Stimulated activated CD8-positive, alpha-beta memory T cell treated with anti-CD3 and anti-CD28 coated beads, Interleukin-4, amount 100 ng/mL, for 48 hours (primary cell): ENCODE results near the gene FBXL17.

Source experiments
- DNase-seq: peaks from one replicate; pipeline ENCODE4 v3.0.0-alpha.2; 2020

FBXL17 gene

DNA sequence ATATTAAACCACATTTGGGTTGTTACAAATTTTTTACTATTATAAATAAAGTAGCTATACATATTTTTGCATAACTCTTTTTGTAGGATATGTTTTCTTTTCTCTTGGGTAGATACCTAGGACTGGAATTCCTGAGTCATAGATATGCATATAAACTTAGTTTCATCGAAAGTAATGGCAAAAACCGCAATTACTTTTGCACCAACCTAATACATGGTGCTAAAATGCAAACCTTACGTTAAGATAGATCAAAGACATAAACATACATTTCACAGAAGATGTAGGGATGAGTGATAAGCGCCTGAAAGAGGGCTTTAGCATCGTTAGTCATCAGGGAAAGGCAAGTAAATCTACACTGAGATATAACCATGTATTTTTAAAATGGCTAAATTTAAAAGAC lies 532.8 kb downstream of the FBXL17 start:
- no peak for DNase-seq

DNA sequence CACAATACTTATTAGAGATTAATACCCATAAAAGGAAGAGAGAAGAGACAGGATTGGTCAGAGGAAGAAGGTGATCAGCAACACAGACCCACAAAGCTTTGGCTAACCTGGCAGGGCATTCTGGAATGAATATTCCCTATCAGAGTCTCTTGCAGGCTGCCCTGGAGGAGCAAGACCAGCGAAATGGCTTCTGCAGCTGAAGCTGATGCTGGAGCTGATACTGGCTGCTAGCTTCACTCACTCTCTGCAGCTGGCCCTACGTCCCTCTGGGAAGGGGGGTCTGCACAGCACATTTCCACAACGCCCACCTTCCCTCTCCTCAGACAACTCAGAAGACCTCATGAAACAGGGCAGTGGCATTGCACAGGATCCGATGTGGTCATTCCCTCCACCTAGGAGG lies 541.3 kb downstream of the FBXL17 start:
- DNase-seq = no peak

DNA sequence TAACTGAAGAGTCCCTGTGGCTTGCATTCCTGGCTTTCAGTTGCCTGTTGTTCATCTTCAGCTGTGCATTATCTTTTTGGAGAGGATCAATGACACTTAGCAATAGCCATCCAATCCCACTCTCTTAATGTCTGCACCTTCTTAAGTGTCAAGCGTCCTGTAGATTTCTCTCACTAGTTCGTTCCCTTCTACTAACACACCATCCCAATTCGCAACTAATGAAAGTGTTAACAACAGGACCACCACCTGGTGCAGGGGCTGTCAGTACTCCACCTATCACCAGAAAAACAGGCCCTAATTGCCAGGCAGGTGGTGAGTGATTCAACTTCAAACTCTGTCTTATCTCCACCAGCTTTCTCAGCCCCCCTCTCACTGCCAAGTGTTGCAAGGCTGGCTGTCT lies 541.7 kb downstream of the FBXL17 start:
- DNase-seq = no peak

DNA sequence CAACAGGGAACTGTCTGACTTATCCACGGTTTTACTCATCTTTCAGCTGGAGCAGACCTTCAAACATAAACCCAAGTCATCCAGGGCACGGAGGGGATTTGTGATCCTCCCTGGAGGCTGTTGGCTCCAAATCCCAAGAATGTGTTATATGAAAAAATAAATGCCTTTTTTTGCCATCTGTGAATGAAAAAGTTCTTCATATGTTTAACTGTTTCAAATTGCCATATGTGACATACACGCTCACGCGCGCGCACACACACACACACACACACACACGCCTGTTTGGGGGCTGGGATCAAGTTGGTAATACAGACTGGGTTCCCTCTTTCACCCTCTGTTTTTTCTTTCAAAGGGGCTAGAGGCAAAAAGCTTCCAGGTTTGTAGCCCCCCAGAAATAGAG lies 546.8 kb downstream of the FBXL17 start:
- no peak for DNase-seq

DNA sequence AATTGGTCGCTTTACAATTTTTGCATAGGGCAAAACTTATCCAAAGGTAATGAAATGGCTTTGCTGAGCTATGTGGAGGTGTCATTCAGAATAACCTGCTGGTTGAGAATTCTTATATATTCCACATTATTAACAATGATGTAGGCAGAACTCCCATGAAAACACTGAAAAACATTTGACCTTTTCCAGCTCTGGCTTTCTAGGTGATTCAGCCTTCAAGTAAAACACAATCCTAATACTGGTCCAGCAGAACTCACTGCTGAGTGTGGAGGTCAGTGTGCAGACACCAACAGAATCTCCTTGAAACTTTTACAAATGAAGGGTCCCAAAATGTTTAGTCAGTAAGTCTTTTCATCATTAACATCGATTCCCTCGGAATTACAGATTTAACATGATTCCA lies 549.2 kb downstream of the FBXL17 start:
- DNase-seq = no peak

DNA sequence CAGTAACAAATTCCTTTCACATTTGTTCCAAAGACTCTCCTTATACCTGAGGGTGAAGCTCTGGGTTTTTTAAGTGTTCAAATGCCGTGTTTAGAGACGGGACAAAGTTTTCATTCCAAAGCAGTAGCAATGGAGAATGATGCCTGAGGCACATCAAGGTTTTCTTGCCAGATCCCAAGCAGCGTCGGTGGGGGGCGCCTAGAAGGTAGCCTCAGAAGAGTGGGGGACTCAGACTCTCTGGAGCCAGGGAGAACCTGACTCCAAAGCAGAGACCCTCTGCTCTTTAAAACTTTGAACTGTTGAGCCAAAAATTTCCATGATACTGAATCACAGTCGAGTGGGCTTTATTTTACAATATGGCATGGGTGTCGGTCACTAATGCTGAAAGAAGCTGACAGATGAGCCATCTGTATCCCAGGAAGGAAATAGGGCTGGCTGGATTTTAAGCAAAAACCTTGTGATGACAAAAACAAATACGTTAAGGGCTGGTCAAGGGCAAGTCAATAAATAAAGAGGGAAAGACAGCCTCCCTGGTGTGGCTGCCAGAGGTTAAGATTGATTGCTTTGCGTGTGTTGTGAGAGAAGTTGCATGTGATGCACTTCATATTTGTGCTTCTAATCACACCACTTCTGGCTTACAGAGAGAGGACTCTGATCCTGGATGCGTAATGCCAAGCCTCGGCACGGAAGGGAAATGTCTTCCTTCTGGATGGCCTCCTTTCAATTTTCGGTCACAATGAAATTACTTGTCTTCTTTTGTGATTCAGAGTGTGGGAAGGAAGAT lies 550.1 kb downstream of the FBXL17 start:
- no peak for DNase-seq

DNA sequence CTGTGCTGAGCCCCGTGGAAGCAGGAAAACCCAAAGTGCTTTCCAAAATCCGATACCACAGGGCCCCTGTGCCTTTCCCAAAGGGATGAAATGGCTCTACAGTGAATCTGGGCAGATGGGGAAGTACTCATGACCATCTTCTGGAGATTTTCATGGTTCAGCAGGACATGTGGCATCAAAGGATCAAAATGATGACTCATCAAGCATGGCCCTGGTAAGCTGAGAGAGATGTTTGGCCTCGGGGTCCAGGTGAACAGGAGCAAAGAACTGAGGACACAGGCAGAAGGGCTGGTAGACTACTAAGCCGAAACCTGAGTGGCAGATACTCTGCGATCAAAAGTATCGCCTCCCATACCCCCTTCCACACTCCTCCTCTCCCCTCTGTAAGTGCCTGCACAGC lies 551.1 kb downstream of the FBXL17 start:
- no peak for DNase-seq

DNA sequence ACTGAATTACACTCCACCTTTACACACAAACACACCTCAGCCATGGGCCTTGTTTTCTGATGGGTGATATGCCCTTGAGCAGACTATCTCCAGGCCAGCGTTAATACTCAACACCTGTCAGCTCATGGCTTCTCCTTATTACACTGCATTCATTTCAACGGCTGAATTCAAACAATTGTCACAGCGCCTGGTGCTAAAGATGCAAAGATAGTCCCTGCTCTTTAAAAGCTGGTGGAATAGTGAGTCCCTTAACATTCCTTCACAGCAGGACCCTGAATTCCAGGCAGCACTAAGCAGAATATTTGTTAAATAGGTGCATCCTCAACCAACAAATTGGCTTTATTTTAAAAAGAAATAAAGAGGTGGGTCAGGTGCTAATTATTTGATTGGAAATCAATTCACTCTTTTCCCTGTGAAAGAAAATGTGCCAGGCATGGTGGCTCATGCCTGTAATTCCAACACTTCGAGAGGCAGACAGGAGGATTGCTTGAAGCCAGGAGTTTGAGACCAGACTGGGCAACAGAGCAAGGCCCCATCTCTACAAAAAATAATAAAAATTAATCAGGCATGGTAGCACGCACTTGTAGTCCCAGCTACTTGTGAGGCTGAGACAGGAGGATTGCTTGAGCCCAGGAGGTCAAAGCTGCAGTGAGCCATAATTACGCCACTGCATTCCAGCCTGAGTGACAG lies 555.4 kb downstream of the FBXL17 start:
- no peak for DNase-seq

DNA sequence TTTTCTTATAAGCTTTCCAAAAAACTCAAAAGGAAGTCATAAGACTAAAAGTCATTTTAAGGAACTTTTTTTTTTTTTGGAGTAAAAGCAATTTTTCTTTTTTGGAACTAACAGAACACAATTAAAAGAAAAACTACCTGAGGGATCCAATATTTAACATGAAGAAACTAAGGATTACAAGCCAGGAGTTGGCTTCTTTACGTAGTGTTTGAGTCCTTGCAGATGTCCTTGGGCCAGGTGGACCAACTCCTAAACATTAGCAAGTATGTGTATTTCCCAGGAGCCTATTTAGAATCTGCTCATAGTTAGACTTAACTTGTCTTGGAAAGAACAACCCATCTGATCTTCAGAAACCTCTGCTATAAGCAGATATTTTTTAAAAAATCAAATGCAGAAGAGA lies 557.1 kb downstream of the FBXL17 start:
- no peak for DNase-seq

DNA sequence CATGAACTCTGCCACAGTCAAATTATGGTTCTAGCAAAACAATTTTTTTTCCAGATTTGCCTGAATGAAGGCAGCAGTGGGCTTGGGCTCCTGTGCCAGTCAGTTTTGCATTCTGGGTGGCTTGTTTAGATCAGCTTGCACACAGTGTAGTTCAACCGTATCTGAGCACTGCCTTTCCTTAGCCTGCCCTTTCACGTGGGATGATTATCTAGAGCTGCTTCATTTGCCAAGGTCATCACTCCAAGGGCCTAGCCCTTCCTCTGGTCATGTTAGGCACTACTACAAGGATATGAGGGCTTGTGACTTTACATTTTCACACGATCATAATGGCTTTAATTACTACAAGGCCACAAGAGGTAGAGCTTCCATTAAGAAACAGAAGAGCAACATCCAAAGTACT lies 560.6 kb downstream of the FBXL17 start:
- no peak for DNase-seq

DNA sequence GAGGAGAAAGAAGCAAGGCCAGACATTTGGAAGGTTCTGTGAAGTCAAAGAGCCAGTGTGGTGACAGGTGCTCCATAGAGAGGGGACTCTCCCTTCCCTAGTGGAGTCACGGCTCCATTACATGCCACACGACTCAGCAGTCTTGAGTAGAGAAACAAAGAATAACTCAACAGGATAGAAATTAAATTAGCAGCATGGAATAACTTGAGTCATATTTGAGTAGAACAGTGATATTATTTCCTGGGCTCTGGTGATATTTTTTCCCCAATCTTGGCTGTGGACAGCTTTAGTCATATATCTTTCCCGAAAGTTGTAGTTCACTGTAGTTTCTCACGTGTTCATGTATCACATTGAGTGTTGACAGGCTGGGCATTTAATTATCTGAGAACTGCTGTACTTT lies 561.5 kb downstream of the FBXL17 start:
- no peak for DNase-seq

DNA sequence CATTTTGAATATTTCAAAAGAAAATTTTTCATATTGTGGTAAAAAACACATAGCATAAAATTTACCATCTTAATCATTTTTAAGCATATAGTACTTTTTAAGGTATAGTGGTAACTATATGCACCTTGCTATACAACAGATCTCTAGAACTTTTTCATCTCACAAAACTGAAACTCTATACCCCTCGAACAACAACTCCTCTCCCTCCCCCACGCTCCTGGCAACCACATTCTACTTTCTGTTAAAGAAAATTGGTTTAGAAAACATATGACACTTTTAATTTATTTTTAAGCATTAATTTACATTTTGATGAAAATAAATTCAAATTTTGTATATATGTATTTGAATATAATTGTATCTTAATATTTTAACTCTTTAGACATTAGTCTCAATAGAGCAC lies 563.9 kb downstream of the FBXL17 start:
- DNase-seq = no peak

DNA sequence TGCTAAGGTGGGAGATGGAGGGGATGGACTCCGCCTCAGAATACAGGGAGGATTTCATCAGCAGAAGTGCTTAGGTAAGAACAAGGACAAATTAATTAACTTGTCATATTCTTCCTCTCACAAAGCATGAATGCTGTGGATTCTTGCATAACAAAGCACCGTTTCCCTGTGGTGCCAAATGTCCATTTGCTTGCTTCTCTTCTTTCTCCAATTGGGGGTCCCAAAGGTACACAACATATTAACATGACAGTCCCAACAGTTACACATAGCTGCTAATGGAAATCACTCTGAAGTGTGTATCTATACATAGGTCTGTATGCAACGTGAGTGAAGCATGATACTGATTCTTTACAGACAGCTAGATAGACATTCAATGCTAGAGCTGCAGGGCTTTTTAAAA lies 564.5 kb downstream of the FBXL17 start:
- no peak for DNase-seq

DNA sequence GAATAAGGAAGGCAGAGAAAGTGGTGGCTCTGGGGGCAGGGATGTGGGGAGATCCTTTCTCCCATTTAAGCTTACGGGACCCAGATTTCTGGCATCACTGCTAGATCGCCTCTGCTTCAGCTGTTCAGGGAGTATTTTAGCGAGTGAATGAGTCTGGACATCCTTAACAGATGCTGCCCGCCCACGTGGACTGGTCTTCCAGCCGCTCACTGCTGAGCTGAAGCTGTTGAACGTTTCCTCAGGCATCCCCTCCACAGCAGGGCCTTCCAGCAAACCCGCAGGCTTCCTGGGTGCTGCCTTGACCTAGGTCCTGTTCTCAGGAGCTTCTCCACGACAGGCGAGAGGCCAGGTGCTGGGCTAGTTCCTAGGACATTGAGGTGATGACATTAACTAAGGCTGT lies 566.8 kb downstream of the FBXL17 start:
- no peak for DNase-seq

DNA sequence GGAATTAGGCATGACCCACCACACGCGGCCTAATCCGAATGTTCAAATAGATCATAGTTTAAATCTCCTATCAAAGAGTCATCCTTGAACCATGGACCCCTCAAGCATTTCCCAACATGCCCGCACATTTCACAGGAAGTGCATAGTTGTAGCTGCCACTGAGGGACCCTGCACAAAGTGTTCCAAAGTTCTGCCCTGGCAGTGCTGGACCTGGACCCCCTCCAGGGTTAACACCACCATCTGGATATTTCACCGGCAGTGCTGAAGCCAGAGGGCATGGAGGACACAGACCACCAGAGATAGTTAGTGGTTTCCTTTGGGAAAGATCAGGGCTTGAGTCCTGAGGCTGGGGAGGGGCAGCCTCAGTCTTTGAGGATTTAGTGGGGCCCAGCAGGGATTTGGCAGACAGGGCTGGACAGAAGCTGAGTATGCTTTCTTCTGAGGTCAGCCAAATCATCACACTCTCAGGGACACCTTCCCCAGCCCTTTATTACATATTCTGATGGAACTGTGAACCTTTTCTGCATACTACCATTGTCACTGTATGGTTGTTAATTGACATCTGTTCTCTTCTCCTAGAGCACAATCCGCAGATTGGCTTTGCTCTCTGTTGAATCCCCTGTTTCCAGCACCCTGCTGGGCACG lies 567.6 kb downstream of the FBXL17 start:
- DNase-seq = no peak

DNA sequence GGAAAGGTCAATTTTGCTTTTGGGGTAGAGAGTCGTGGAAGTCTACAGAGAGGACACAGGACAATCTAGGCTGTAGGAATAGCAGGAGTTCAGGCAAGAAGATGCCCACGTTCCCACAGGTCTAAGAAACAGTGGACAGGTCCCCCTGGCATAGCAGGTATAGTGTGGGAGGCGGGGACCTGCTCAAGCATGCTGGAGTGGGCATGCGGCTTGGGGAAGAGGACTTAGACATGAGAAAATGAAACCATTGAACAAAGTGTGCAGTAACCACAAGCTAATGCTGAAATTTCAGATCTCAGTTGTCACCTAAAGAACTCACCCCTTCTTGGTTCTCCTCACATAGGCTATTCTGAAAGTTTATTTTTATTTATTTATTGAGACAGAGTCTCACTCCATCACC lies 568.3 kb downstream of the FBXL17 start:
- no peak for DNase-seq

DNA sequence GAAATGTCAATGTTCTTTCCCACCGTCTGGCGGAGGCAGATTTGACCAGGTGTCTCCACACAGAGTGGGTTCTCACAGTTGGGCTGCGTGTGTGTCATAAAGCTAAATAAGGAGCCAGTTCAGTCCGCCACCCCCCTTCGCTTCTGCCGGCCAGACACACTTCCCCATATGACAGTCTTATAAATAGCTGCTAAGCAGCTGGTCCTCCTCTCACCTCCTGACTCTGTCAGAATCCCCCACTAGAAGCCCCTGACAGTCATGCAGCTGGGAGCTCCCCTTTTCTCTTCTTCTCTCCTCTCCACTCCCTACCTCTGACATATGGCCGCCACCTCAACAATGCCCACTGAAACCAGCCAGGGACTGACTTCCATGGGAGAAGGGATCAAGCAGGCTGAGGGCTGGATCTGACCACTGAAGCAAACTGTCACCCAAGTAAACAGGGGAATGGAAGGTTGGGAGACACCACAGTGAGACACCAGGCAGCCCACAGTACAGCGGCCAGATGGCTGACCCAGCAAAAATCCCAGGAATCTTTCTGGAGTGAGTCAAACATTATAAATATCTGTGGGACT lies 569.2 kb downstream of the FBXL17 start:
- no peak for DNase-seq

DNA sequence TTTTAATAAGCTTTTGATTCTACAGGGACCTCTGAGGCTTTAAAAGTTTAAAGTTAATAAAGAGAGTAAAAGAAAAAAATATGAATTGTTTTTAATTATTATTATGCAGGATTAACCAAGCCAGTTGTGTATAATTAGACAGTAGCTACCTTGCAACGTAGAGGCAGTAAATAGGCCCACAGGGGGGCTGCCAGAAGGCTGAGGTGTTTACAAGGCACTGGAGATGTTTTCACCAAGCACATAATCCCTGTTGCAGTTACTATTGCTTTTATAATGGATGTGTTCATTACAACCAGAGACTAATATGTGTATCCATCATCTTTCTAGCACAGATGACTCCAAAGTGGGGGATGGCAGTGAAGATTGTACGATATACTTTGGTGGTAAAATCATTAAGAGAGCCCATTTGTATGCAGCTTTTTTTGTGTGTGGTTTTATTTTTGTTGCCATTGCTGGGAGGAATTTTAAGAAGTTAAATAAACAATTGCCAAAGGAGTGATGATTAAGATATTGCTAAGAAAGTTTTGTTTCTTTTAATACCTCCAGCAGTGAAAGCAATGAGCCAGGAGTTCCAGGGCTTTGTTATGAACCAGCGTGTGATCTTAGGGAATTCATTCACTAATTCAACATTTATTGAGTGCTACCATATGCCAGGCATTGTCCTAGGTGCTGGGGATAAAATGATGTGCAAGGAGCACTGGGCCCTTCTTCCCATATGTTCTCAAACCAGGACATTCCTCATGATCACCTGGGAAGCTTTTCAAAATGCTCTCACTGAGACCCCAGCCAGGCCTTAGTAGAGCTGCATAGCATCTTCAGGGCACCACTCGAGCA lies 572.5 kb downstream of the FBXL17 start:
- no peak for DNase-seq
